HEK293 (cell line): ENCODE results near the gene ZNF518B.

Source experiments
- CTCF ChIA-PET: fragments of 350-600 bp; formaldehyde crosslinking; extraction: SDS; loops from one replicate; lab custom pipeline; 2021; ENCODE audit warnings: antibody characterized with exemption; lab: Yijun Ruan, JAX
- POLR2A ChIA-PET: fragments of 300-600 bp; formaldehyde crosslinking; extraction: SDS; loops from one replicate; lab custom pipeline; 2020; ENCODE audit warnings: antibody characterized with exemption, inconsistent platforms; lab: Yijun Ruan, JAX
- H3K27ac ChIP-seq: fragments of 200-500 bp; sonication (Bioruptor generic); 2 replicates; pipeline ENCODE4 v1.5.1; 2014; ENCODE audit warnings: low read depth, low read length, control low read depth, inconsistent platforms; ENCODE audit errors: extremely low read depth
- H3K36me3 ChIP-seq, 2 experiments: fragments of 200-500 bp in 1 of 2; sonication (Bioruptor generic) in 1 of 2; 1 replicate in 1 of 2; 2 replicates in 1 of 2; pipeline ENCODE4 v1.5.1; 2014 to 2017; ENCODE audit warnings: inconsistent platforms in 2 of 2, low read length in 2 of 2; ENCODE audit not compliant: control insufficient read depth in 2 of 2, insufficient read depth in 1 of 2
- H3K4me1 ChIP-seq: fragments of 200-500 bp; sonication (Bioruptor generic); 2 replicates; pipeline ENCODE4 v1.5.1; 2014; ENCODE audit warnings: mild to moderate bottlenecking, low read length, inconsistent platforms; ENCODE audit not compliant: control insufficient read depth, insufficient read depth
- H3K4me3 ChIP-seq: 2 replicates; pipeline ENCODE4 v1.5.1; 2011; ENCODE audit warnings: low read depth, mild to moderate bottlenecking, control low read depth, low read length, moderate library complexity
- H3K9me3 ChIP-seq: fragments of 200-500 bp; sonication (Bioruptor generic); 2 replicates; pipeline ENCODE4 v1.5.1; 2014; ENCODE audit warnings: low read depth, low read length, inconsistent platforms; ENCODE audit not compliant: control insufficient read depth, insufficient read depth
- ATF2 ChIP-seq: fragments of 450-650 bp; formaldehyde crosslinking; IDR thresholded peaks from 2 replicates; pipeline ENCODE4 v1.5.1; 2016; ENCODE audit warnings: missing biosample characterization, missing genetic modification characterization, low read depth
- ELK4 ChIP-seq: IDR thresholded peaks from 2 replicates; pipeline ENCODE4 v1.6.1; 2011; ENCODE audit warnings: mild to moderate bottlenecking, low read depth, low read length, borderline replicate concordance
- GLI2 ChIP-seq: fragments of 450-650 bp; formaldehyde crosslinking; IDR thresholded peaks from 2 replicates; pipeline ENCODE4; 2017; ENCODE audit warnings: missing biosample characterization, missing genetic modification characterization, low read depth, borderline replicate concordance
- INSM2 ChIP-seq: fragments of 450-650 bp; formaldehyde crosslinking; IDR thresholded peaks from 2 replicates; pipeline ENCODE4 v1.5.1; 2016; ENCODE audit warnings: missing biosample characterization, missing genetic modification characterization
- KLF16 ChIP-seq: fragments of 450-650 bp; formaldehyde crosslinking; IDR thresholded peaks from 2 replicates; pipeline ENCODE4 v1.5.1; 2017; ENCODE audit warnings: missing biosample characterization, missing genetic modification characterization
- MZF1 ChIP-seq: fragments of 450-650 bp; formaldehyde crosslinking; IDR thresholded peaks from 2 replicates; pipeline ENCODE4 v1.5.1; 2017; ENCODE audit warnings: missing biosample characterization, missing genetic modification characterization, borderline replicate concordance
- PRDM10 ChIP-seq: fragments of 450-650 bp; formaldehyde crosslinking; IDR thresholded peaks from 2 replicates; pipeline ENCODE4 v1.5.1; 2016; ENCODE audit warnings: missing biosample characterization, missing genetic modification characterization
- SCRT1 ChIP-seq: fragments of 450-650 bp; formaldehyde crosslinking; IDR thresholded peaks from 2 replicates; pipeline ENCODE4 v1.5.1; 2016; ENCODE audit warnings: missing biosample characterization, missing genetic modification characterization, borderline replicate concordance
- TSHZ1 ChIP-seq: fragments of 450-650 bp; formaldehyde crosslinking; IDR thresholded peaks from 2 replicates; pipeline ENCODE4 v1.5.1; 2016; ENCODE audit warnings: missing biosample characterization, missing genetic modification characterization, borderline replicate concordance
- ZIC2 ChIP-seq: fragments of 450-650 bp; formaldehyde crosslinking; IDR thresholded peaks from 2 replicates; pipeline ENCODE4 v1.5.1; 2016; ENCODE audit warnings: missing biosample characterization, missing genetic modification characterization
- ZNF18 ChIP-seq: fragments of 450-650 bp; formaldehyde crosslinking; IDR thresholded peaks from 2 replicates; pipeline ENCODE4 v1.5.1; 2016; ENCODE audit warnings: missing biosample characterization, missing genetic modification characterization
- ZNF311 ChIP-seq: fragments of 450-650 bp; formaldehyde crosslinking; IDR thresholded peaks from 2 replicates; pipeline ENCODE4 v1.5.1; 2017; ENCODE audit warnings: missing biosample characterization, missing genetic modification characterization, borderline replicate concordance
- ZNF350 ChIP-seq: fragments of 450-650 bp; formaldehyde crosslinking; IDR thresholded peaks from 2 replicates; pipeline ENCODE4 v1.5.0; 2017; ENCODE audit warnings: missing biosample characterization, mild to moderate bottlenecking, missing genetic modification characterization
- ZNF558 ChIP-seq: fragments of 450-650 bp; formaldehyde crosslinking; IDR thresholded peaks from 2 replicates; pipeline ENCODE4 v1.5.1; 2016; ENCODE audit warnings: missing biosample characterization, missing genetic modification characterization
- ZNF639 ChIP-seq: fragments of 450-650 bp; formaldehyde crosslinking; IDR thresholded peaks from 2 replicates; pipeline ENCODE4 v1.5.1; 2016; ENCODE audit warnings: missing biosample characterization, missing genetic modification characterization
- ZSCAN5A ChIP-seq: fragments of 450-650 bp; formaldehyde crosslinking; IDR thresholded peaks from 2 replicates; pipeline ENCODE4 v1.5.1; 2016; ENCODE audit warnings: missing biosample characterization, missing genetic modification characterization

ZNF518B gene

GRCh38 chr4:10491401-10491800, 34.2 kb upstream of the ZNF518B start:
- TF ChIP-seq GLI2 (tag by site-specific recombination) (no peak), ZNF311 (tag by site-specific recombination) (no peak), ATF2 (tag by site-specific recombination) (no peak), ZIC2 (tag by site-specific recombination) (no peak), ZNF350 (no peak), ZNF639 (tag by site-specific recombination) (no peak), ZNF558 (tag by site-specific recombination) (no peak), PRDM10 (tag by site-specific recombination) (no peak), KLF16 (tag by site-specific recombination) (no peak), ELK4 (no peak), SCRT1 (no peak), MZF1 (tag by site-specific recombination) (no peak), TSHZ1 (tag by site-specific recombination) (no peak), ZNF18 (tag by site-specific recombination) (no peak), ZSCAN5A (tag by site-specific recombination) (no peak), INSM2 (tag by site-specific recombination) (no peak)
- TF ChIP-seq, all 188 proteins: peak for 0
- ChIA-PET POLR2A (interaction anchor here (0.6 kb wide), 1 partner anchor 10 kb away, joined by 4 read pairs; no protein-coding TSS in a partner anchor), CTCF (interaction anchor here (0.8 to 1.2 kb wide), 2 partner anchors 30 to 46 kb away, joined by 3 read pairs; no protein-coding TSS in a partner anchor)
- Histone ChIP-seq H3K4me1 (no peaks in the 10 kb centered on the region), H3K4me3 (no peak overlapping the region), H3K9me3 (no peaks in the 10 kb centered on the region), H3K27ac (no peak overlapping the region), H3K36me3 (no peaks in the 10 kb centered on the region)
